ENCODE measurements around the gene HS3ST6.

HS3ST6 gene

DNA sequence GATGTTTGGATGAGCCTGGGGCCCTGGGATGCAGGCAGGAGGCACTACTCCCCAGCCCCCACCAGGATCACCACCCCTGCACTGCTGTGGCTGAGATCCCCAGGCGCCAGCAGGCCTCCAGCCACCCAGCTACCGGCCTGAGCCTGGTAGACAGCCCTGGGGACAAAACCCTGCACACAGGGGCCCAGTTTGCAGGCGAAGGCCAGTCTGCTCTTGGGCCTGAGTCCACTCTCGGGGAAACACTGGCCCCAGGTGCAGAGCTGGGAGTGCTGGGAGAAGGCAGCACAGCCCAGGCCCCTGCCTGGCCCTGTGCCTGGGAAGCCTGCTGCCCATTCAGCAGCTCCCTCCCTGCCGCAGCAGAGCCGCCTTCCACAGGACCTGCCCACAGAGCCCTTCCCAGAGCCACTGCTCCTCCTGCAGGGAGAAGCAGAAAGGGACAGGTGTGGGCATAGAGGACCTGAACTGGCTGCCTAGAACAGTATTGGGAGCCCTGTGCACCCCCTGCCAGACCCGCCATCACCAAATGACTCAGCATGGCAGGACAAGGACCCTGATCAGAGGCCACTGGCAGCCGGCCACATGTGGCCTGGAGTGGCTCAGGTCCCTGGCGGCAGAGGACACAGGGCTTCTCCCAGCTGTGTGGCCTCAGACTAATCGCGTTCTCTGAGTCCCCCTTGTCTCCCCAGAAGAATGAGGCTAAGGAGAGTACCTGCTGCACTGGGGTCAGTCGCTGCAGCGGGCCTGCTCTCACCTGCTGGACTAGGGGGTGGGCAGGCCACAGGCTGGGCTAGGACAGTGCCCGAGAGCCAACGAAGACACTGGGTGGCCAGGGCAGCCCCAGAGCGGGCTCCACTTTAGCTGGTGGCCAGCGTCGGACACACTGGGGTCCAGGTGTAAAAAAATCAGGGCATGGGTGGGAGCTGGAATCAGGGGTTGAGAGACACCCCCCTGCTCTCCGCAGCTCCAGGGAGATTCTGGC, 14.1 kb upstream of the HS3ST6 start:
- no peak for DNase-seq (ENCODE audit: extremely low spot score)
- TF ChIP-seq CTCF (IDR thresholded peaks at IDR 0.05; ENCODE audit: control extremely low read depth, extremely low read depth, low read depth, missing control alignments): no peak
- ChIA-PET POLR2A (no interaction called here), CTCF (interaction anchor here (1.3 kb wide), 1 partner anchor 68 kb away, joined by 3 read pairs; no protein-coding TSS in a partner anchor)

GRCh38 chr16:1930338-1930720, 12.1 kb upstream of the HS3ST6 start:
- CTCF ChIA-PET: interaction anchor here (0.6 to 2.8 kb wide), 8 partner anchors 8 to 72 kb away, joined by 3 to 20 read pairs (median 4); partner anchors contain the start of genes MSRB1 and RPS2

DNA sequence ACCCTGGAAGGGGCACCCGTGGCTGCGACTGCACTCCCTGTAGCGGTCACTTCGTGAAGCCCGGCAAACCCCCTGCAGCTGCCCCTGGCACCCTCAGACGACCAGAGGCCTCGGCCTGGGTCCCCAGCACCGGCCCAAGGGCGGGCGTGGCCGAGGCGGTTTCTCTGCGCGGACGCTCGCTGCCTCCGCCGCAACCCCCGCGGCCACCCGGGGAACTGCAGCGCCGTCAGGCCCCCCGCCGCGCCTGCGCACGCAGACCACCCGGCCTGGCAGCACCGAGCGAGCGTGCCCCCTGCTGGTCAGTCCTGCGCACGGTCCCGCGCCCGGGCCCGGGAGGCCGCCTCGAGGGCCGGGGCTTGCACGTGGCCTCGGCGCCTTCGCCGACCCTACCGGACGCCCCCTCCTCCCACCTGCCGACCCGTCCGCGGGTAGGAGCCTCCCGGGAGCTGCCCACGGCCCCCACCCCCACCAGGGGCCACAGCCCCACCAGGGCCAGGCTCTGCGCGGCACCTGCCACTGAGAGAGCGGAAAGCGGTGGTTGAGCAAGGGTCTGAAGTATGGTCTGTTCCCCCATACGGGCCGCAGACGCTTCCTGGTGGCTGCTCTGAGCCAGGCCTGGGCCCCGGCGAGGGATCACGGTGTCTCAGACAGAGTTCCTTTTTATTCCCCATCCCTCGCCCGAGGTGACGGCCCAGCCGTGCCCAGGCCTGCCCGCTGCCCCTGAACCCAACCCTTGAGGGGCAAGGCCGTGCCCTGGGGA, 11.5 kb upstream of the HS3ST6 start:
- DNase-seq (ENCODE audit: extremely low spot score): peak; percentile 99
- CTCF ChIA-PET: interaction anchor here (0.6 to 2.8 kb wide), 18 partner anchors 9 to 157 kb away, joined by 3 to 20 read pairs (median 4); partner anchors contain the start of genes EME2, MRPS34, MSRB1 and NUBP2
- POLR2A ChIA-PET: no interaction called here

More at GRCh38 chr16:1930338-1930720, 12.1 kb upstream of the HS3ST6 start:
- DNase-seq (ENCODE audit: extremely low spot score): no peak
- POLR2A ChIA-PET: no interaction called here
- no peak for TF ChIP-seq CTCF (IDR thresholded peaks at IDR 0.05; ENCODE audit: control extremely low read depth, extremely low read depth, low read depth, missing control alignments)

GRCh38 chr16:1929105-1929504, 10.9 kb upstream of the HS3ST6 start:
- no peak for DNase-seq (ENCODE audit: extremely low spot score)
- ChIA-PET POLR2A (no interaction called here), CTCF (interaction anchor here (0.7 to 2.8 kb wide), 15 partner anchors 8 to 157 kb away, joined by 3 to 20 read pairs (median 4); partner anchors contain the start of genes EME2, MRPS34, MSRB1 and NUBP2)
- no peak for TF ChIP-seq CTCF (IDR thresholded peaks at IDR 0.05; ENCODE audit: control extremely low read depth, extremely low read depth, low read depth, missing control alignments)

More for the DNA sequence above, 11.5 kb upstream of the HS3ST6 start:
- peak; percentile 96 for TF ChIP-seq CTCF (IDR thresholded peaks at IDR 0.05; ENCODE audit: control extremely low read depth, extremely low read depth, low read depth, missing control alignments)

GRCh38 chr16:1926271-1926670, 8.1 kb upstream of the HS3ST6 start:
- DNase-seq (ENCODE audit: extremely low spot score): no peak
- ChIA-PET CTCF (interaction anchor here (0.8 kb wide), 1 partner anchor 28 kb away, joined by 3 read pairs; no protein-coding TSS in a partner anchor), POLR2A (no interaction called here)
- TF ChIP-seq CTCF (IDR thresholded peaks at IDR 0.05; ENCODE audit: control extremely low read depth, extremely low read depth, low read depth, missing control alignments): no peak

DNA sequence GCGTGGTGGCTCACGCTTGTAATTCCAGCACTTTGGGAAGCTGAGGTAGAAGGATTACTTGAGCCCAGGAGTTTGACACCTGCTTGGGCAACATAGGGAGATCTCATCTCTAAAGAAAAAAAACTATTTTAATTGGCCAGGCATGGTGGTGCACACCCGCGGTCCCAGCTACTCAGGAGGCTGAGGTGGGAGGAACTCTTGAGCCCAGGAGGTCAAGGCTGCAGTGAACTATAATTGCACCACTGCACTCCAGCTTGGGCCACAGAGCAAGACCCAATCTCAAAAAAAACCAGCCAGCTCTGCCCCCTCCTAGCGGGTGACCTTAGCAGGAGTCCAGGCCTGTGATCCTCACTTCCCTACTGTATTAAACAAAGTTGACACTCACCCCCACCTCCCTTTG, 5.9 kb upstream of the HS3ST6 start:
- TF ChIP-seq CTCF (IDR thresholded peaks at IDR 0.05; ENCODE audit: control extremely low read depth, extremely low read depth, low read depth, missing control alignments): no peak
- no peak for DNase-seq (ENCODE audit: extremely low spot score)
- POLR2A ChIA-PET: no interaction called here
- CTCF ChIA-PET: interaction anchor here (1.3 to 2.3 kb wide), 2 partner anchors 10 to 17 kb away, joined by 3 to 7 read pairs; no protein-coding TSS in a partner anchor
